Measurements from ENCODE around the gene TMEM69.

- TF ChIP-seq POLR2AphosphoS5 (IDR thresholded peaks at IDR 0.05; ENCODE audit: low read depth, low read length) (no peak), TAF1 (IDR thresholded peaks at IDR 0.05; ENCODE audit: borderline replicate concordance, low read depth, low read length) (no peak), POLR2A (IDR thresholded peaks at IDR 0.05; ENCODE audit: low read depth, low read length) (no peak)
Measured at GRCh38 chr1:45721207-45721606, 33.2 kb downstream of the TMEM69 start.

Data from GM12892 (cell line).